Neural cell (in vitro differentiated cells): Measurements from ENCODE around the gene PNPLA3. TPM values are rescaled to one million over a fixed set of nuclear protein-coding genes. Genes with fewer than 3 reads are reported as not detected.

Source experiments
- H2AFZ ChIP-seq: fragments of 200-600, 300-800 bp; sonication (generic), shearing (Covaris generic); 2 replicates; pipeline ENCODE4 v1.6.0; 2014; ENCODE audit warnings: low read depth, mild to moderate bottlenecking, antibody characterized with exemption, low read length, moderate library complexity
- H3F3A ChIP-seq: fragments of 200-600 bp; shearing (Covaris generic); 2 replicates; pipeline ENCODE4 v1.6.1; 2016; ENCODE audit warnings: mild to moderate bottlenecking, moderate library complexity, mixed read lengths, antibody characterized with exemption, low read length; ENCODE audit not compliant: insufficient read depth, poor library complexity, severe bottlenecking
- H3K27ac ChIP-seq: fragments of 200-600, 300-800 bp; sonication (generic), shearing (Covaris generic); 2 replicates; pipeline ENCODE4 v1.5.1; 2014; ENCODE audit warnings: mild to moderate bottlenecking, low read length, moderate library complexity
- H3K27me3 ChIP-seq: fragments of 300-800, 200-600 bp; sonication (generic), shearing (Covaris generic); 2 replicates; pipeline ENCODE4 v1.6.0; 2014; ENCODE audit warnings: mild to moderate bottlenecking, low read depth, low read length, moderate library complexity; ENCODE audit not compliant: insufficient read depth
- H3K36me3 ChIP-seq: fragments of 300-800, 200-600 bp; sonication (generic), shearing (Covaris generic); 2 replicates; pipeline ENCODE4 v1.5.1; 2014; ENCODE audit warnings: mild to moderate bottlenecking, antibody characterized with exemption, low read length, moderate library complexity; ENCODE audit not compliant: insufficient read depth
- H3K4me2 ChIP-seq: fragments of 300-800, 200-600 bp; sonication (generic), shearing (Covaris generic); 2 replicates; pipeline ENCODE4 v1.6.0; 2014; ENCODE audit warnings: mild to moderate bottlenecking, low read length
- H3K4me3 ChIP-seq: fragments of 300-800, 200-600 bp; sonication (generic), shearing (Covaris generic); 2 replicates; pipeline ENCODE4 v1.5.1; 2014; ENCODE audit warnings: mild to moderate bottlenecking, low read length, moderate library complexity
- H3K79me2 ChIP-seq: fragments of 200-600 bp; shearing (Covaris generic); replicated peaks from 2 replicates; pipeline ENCODE4 v1.6.0; 2014; ENCODE audit warnings: mild to moderate bottlenecking, low read length, moderate library complexity; ENCODE audit not compliant: insufficient read depth
- H3K9ac ChIP-seq: fragments of 300-800, 200-600 bp; sonication (generic), shearing (Covaris generic); 2 replicates; pipeline ENCODE4 v1.6.1; 2016; ENCODE audit warnings: mild to moderate bottlenecking, low read length, mixed read lengths
- H3K9me2 ChIP-seq: fragments of 200-600 bp; shearing (Covaris generic); 2 replicates; pipeline ENCODE4 v1.6.1; 2016; ENCODE audit warnings: mild to moderate bottlenecking, low read length, mixed read lengths; ENCODE audit not compliant: insufficient read depth
- H3K9me3 ChIP-seq: fragments of 200-600, 300-800 bp; sonication (generic), shearing (Covaris generic); 2 replicates; pipeline ENCODE4 v1.6.1; 2016; ENCODE audit warnings: mild to moderate bottlenecking, mixed run types, low read length, moderate library complexity, mixed read lengths
- H4K20me1 ChIP-seq: fragments of 200-600 bp; shearing (Covaris generic); 2 replicates; pipeline ENCODE4 v1.6.1; 2016; ENCODE audit warnings: mild to moderate bottlenecking, mixed run types; ENCODE audit not compliant: insufficient read depth
- EP300 ChIP-seq: fragments of 450-650 bp; conservative IDR thresholded peaks from 2 replicates; pipeline ENCODE4 v1.6.1; 2014; ENCODE audit warnings: antibody characterized with exemption, mild to moderate bottlenecking, moderate library complexity; ENCODE audit not compliant: poor library complexity, severe bottlenecking
- EZH2 ChIP-seq: fragments of 200-600, 300-800 bp; shearing (Covaris generic), sonication (generic); IDR thresholded peaks from 2 replicates; pipeline ENCODE4 v1.6.1; 2014; ENCODE audit warnings: antibody characterized with exemption, low read length, borderline replicate concordance, mild to moderate bottlenecking; ENCODE audit not compliant: insufficient read depth, poor library complexity, severe bottlenecking
- MXI1 ChIP-seq: fragments of 450-650 bp; conservative IDR thresholded peaks from 2 replicates; pipeline ENCODE4 v1.6.1; 2014; ENCODE audit warnings: antibody characterized with exemption, mild to moderate bottlenecking; ENCODE audit not compliant: poor library complexity, severe bottlenecking
- POLR2AphosphoS5 ChIP-seq: IDR thresholded peaks from 2 replicates; pipeline ENCODE4 v1.6.1; 2012
- RAD21 ChIP-seq: fragments of 450-650 bp; conservative IDR thresholded peaks from 2 replicates; pipeline ENCODE4 v1.6.1; 2014; ENCODE audit warnings: antibody characterized with exemption, mild to moderate bottlenecking, moderate library complexity
- SMC3 ChIP-seq: fragments of 450-650 bp; conservative IDR thresholded peaks from 2 replicates; pipeline ENCODE4 v1.6.1; 2014; ENCODE audit warnings: antibody characterized with exemption, mild to moderate bottlenecking, moderate library complexity; ENCODE audit not compliant: poor library complexity
- TAF1 ChIP-seq: IDR thresholded peaks from 2 replicates; pipeline ENCODE4 v1.6.1; 2012; ENCODE audit warnings: low read depth
- polyA plus RNA-seq: library from polyadenylated mRNA; depleted of rRNA; stranded (reverse); fragments of >200 nt; gene quantifications from 2 replicates; pipeline ENCODE4 v1.2.3, GENCODE V29; 2014
- TF ChIP-seq, protein P1 (sequence below): IDR thresholded peaks from 2 replicates; pipeline ENCODE4 v1.6.1; 2012; ENCODE audit warnings: borderline replicate concordance
- TF ChIP-seq, protein P2 (sequence below): fragments of 450-650 bp; IDR thresholded peaks from 2 replicates; pipeline ENCODE4 v1.5.1; 2014; ENCODE audit warnings: antibody characterized with exemption, mild to moderate bottlenecking, moderate library complexity; ENCODE audit not compliant: poor library complexity, severe bottlenecking

The PNPLA3 gene
- polyA plus RNA-seq, 1 donor from 2014 or later, result 6.5 TPM

DNA sequence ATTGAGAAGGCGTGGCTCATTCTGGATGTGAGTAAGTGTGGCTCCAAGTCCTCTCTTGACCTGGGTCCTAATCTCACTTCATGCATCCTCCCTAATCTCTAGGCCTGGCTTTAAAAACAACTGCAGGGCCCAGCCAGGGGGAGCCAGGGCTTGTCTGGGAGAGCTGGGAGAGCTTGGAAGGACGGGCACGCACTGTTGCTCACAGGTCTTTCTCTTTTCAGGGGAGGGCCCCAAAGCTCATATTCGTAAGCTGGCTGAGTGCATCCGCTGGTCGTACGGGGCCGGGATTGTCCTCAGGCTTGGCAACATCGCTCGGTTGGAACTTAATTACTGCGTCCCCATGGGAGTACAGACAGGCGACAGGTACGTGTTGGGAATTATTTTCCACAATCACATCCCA is 66.4 kb downstream of the PNPLA3 start (continued):
- no peak for TF ChIP-seq EP300

DNA sequence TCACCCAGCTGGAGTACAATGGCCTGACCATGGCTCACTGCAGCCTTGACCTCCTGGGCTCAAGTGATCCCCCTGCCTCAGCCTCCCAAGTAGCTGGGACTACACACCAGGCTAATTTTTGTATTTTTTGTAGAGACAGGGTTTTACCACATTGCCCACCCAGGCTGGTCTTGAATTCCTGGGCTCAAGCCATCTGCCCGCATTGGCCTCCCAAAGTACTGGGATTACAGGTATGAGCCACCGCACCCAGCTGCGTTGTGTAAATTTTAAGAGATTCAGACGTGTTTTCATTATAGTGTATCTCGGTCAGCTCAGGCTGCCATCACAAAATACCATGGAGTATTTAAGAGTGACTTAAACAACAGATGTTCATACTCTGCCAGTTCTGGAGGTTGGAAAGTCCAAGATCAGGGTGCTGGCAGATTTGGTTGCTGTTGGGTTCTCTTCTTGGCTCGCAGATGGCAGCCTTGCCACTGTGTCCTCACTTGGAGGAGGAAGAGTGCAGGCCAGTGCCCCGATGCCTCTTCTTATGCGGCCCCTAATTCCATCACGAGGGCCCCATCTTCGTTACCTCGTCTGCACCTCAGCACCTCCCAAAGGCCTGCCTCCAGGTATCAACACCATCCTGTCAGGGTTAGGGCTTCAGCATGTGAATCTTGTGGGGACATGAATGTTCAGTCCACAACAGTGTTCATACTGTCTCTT is 67.9 kb downstream of the PNPLA3 start:
- Histone ChIP-seq H4K20me1 (no peaks in the 10 kb centered on the region), H3K4me3 (no peak overlapping the region)

DNA sequence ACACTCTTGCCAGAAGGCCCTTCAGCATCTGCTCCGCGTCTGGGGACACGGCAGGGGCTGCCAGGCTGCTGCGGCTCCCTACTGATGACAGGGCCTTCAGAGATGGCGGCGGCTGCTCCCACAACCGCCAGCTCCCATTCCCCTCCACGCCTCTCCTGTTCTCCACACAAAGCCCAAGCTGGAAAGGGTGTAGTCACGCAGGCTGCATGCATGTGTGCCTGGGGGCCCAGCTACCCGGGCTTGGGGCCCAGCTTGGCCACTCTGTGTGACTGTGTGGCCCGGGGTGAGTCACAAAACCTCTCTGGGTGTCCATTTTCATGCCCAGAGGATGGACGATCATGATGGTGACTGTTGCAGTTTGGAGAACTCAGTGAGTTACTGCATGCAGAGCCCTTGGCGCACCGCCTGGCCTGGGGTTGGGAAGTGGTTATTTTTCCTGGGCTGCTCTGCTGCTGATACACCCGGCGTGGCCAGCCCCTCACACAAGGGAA is 68.8 kb downstream of the PNPLA3 start:
- Histone ChIP-seq H3K27me3 (no peaks in the 10 kb centered on the region), H3K9me3 (no peaks in the 10 kb centered on the region), H3F3A (no peaks in the 10 kb centered on the region), H3K36me3 (peaks cover 8% of the 10 kb centered on the region), H3K27ac (no peak overlapping the region), H3K9ac (no peak overlapping the region), H3K9me2 (no peaks in the 10 kb centered on the region), H3K79me2 (no peaks in the 10 kb centered on the region), H2AFZ (no peak overlapping the region), H3K4me2 (no peak overlapping the region), H4K20me1 (no peaks in the 10 kb centered on the region), H3K4me3 (no peak overlapping the region)
- no peak for TF ChIP-seq RAD21
- no peak for TF ChIP-seq SMC3
- no peak for TF ChIP-seq TAF1
- no peak for TF ChIP-seq MXI1
- TF ChIP-seq, protein P1, sequence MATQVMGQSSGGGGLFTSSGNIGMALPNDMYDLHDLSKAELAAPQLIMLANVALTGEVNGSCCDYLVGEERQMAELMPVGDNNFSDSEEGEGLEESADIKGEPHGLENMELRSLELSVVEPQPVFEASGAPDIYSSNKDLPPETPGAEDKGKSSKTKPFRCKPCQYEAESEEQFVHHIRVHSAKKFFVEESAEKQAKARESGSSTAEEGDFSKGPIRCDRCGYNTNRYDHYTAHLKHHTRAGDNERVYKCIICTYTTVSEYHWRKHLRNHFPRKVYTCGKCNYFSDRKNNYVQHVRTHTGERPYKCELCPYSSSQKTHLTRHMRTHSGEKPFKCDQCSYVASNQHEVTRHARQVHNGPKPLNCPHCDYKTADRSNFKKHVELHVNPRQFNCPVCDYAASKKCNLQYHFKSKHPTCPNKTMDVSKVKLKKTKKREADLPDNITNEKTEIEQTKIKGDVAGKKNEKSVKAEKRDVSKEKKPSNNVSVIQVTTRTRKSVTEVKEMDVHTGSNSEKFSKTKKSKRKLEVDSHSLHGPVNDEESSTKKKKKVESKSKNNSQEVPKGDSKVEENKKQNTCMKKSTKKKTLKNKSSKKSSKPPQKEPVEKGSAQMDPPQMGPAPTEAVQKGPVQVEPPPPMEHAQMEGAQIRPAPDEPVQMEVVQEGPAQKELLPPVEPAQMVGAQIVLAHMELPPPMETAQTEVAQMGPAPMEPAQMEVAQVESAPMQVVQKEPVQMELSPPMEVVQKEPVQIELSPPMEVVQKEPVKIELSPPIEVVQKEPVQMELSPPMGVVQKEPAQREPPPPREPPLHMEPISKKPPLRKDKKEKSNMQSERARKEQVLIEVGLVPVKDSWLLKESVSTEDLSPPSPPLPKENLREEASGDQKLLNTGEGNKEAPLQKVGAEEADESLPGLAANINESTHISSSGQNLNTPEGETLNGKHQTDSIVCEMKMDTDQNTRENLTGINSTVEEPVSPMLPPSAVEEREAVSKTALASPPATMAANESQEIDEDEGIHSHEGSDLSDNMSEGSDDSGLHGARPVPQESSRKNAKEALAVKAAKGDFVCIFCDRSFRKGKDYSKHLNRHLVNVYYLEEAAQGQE, result no peak
- no peak for TF ChIP-seq EZH2
- TF ChIP-seq POLR2AphosphoS5, result no peak

More for the DNA sequence above, 67.9 kb downstream of the PNPLA3 start:
- Histone ChIP-seq H2AFZ (no peak overlapping the region), H3K27me3 (no peaks in the 10 kb centered on the region), H3K27ac (no peak overlapping the region), H3F3A (no peaks in the 10 kb centered on the region), H3K4me2 (no peak overlapping the region), H3K36me3 (peaks cover 8% of the 10 kb centered on the region), H3K9me2 (no peaks in the 10 kb centered on the region), H3K9me3 (no peaks in the 10 kb centered on the region), H3K79me2 (no peaks in the 10 kb centered on the region), H3K9ac (no peak overlapping the region)
- TF ChIP-seq TAF1 (no peak), MXI1 (no peak), SMC3 (no peak), POLR2AphosphoS5 (no peak), EP300 (no peak), RAD21 (no peak), EZH2 (no peak)
- TF ChIP-seq, protein P1, result no peak
- TF ChIP-seq, protein P2, sequence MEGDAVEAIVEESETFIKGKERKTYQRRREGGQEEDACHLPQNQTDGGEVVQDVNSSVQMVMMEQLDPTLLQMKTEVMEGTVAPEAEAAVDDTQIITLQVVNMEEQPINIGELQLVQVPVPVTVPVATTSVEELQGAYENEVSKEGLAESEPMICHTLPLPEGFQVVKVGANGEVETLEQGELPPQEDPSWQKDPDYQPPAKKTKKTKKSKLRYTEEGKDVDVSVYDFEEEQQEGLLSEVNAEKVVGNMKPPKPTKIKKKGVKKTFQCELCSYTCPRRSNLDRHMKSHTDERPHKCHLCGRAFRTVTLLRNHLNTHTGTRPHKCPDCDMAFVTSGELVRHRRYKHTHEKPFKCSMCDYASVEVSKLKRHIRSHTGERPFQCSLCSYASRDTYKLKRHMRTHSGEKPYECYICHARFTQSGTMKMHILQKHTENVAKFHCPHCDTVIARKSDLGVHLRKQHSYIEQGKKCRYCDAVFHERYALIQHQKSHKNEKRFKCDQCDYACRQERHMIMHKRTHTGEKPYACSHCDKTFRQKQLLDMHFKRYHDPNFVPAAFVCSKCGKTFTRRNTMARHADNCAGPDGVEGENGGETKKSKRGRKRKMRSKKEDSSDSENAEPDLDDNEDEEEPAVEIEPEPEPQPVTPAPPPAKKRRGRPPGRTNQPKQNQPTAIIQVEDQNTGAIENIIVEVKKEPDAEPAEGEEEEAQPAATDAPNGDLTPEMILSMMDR, result no peak
